GM12864 (cell line): ENCODE results near the gene ENTPD6.

ENCODE experiments used
- DNase-seq: peaks from one replicate; pipeline ENCODE4 v3.0.0-alpha.2; 2011; ENCODE audit warnings: low read depth
- H3K4me3 ChIP-seq: 2 replicates; pipeline ENCODE4 v1.5.1; 2011; ENCODE audit warnings: mild to moderate bottlenecking, low read depth, low read length, control low read depth
- TF ChIP-seq, protein P1 (sequence below): IDR thresholded peaks from 2 replicates; pipeline ENCODE4 v1.5.1; 2011; ENCODE audit warnings: low read depth, mild to moderate bottlenecking, moderate library complexity, low read length, control low read depth, inconsistent platforms; ENCODE audit errors: missing control alignments

ENTPD6 gene

DNA sequence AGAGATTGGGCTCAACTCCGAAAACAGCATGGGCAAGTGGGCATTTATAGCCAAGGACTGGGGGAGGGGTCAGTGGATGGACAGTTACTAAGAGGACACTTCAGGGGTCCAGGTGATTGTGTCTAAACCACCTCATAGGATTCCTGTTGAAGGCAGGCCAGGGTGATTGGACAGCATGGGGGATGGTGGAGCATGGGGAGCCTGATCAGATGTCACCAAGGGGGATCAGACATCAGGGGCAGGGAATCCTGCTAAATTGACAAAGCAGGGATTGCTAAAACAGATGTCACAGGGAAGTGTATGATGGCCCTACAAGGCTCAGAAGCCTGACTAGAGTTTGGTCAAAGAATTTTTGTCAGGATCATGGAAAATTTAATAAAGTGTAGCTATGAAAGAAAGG lies 49.9 kb downstream of the ENTPD6 start:
- no peak for DNase-seq
- H3K4me3 ChIP-seq: no peak overlapping the region
- TF ChIP-seq, protein P1, sequence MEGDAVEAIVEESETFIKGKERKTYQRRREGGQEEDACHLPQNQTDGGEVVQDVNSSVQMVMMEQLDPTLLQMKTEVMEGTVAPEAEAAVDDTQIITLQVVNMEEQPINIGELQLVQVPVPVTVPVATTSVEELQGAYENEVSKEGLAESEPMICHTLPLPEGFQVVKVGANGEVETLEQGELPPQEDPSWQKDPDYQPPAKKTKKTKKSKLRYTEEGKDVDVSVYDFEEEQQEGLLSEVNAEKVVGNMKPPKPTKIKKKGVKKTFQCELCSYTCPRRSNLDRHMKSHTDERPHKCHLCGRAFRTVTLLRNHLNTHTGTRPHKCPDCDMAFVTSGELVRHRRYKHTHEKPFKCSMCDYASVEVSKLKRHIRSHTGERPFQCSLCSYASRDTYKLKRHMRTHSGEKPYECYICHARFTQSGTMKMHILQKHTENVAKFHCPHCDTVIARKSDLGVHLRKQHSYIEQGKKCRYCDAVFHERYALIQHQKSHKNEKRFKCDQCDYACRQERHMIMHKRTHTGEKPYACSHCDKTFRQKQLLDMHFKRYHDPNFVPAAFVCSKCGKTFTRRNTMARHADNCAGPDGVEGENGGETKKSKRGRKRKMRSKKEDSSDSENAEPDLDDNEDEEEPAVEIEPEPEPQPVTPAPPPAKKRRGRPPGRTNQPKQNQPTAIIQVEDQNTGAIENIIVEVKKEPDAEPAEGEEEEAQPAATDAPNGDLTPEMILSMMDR: no peak

DNA sequence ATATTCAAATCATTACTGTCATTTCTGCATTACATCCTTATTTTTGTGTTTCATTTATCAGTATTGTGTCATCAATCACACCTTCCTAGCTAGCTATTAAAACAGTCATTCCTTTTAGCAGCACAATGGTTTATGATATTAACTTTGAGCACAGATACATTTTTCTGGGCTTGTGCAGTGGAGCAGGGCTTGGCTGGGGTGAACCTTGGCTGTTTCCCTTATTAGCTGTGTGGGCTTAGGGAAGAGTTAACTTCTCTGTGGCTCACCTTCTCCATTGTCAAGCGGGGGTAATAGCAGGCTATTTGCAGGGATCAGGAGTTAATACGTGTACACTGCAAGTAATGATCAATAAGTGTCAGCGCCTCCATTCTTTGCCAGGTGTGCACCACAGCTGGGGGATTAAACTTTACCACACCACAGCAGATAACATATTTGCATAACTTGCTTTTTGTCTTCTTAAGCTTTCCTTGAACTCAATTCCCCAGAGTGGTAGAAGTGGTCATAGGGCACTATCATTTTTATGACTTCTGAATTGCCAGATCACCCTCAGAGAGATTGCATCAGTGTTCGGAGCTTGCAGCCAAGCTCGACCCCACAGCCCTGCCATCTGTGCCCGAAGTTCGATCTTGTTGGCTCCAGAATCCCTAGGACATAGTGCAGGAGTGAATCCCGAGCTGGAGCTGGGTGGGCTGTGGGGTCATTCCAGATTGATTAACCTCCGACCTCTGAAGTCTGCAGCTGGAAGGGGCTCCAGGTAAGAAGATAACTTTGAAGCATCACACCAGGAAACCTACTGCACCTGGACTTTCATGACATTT lies 50.9 kb downstream of the ENTPD6 start:
- H3K4me3 ChIP-seq: no peak overlapping the region
- TF ChIP-seq, protein P1: no peak
- no peak for DNase-seq

- peak overlapping the region; percentile 60 for H3K4me3 ChIP-seq
- TF ChIP-seq, protein P1: peak; percentile 13
- no peak for DNase-seq
Observed at GRCh38 chr20:25247000-25247517, 51.5 kb downstream of the ENTPD6 start.

- H3K4me3 ChIP-seq: peak overlapping the region; percentile 60
- TF ChIP-seq, protein P1: no peak
- DNase-seq: no peak
Observed at GRCh38 chr20:25247518-25247955, 52.0 kb downstream of the ENTPD6 start.

DNA sequence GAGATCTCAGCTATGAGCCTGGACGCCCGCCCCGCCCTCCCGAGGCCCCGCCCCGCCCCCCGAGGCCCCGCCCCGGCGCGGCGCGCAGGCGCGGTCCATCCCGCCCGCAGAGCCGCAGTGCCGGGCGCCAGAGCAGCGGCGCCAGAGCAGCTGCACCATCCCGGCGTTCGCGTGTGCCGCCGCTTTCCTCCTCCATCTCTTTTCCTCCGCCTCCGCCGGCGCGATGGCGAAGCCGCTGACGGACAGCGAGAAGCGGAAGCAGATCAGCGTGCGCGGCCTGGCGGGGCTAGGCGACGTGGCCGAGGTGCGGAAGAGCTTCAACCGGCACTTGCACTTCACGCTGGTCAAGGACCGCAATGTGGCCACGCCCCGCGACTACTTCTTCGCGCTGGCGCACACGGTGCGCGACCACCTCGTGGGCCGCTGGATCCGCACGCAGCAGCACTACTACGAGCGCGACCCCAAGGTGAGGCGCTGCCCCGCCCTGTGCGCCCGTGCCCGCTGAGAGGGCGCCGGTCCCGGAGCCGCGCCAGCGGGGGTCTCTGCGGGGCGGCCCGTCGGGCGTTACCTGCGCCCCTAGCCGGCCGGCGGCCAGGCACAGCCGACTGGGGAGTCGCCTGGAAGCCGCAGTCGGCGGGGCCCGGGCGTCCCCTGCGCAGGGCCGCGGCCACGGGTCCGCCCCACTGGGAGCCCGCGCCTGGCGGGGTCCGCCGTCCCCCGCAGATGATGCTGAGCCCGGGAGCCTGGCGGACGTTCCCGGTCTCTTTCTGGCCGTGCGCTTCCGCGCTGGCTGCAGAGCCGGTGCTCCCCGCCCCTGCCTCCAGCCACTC lies 52.7 kb downstream of the ENTPD6 start, which contains the start of gene PYGB:
Gene PYGB, plus strand, starts transcription at position 130 of the 830 bp plus-strand sequence. Its CDS starts 94 bp downstream, at position 224.
- DNase-seq: peak; percentile 62

GRCh38 chr20:25248786-25249172 lies 53.3 kb downstream of the ENTPD6 start:
- no peak for DNase-seq
- peak overlapping the region; percentile 60 for H3K4me3 ChIP-seq
- TF ChIP-seq, protein P1: no peak

More for the DNA sequence above, 52.7 kb downstream of the ENTPD6 start, which contains the start of gene PYGB:
- TF ChIP-seq, protein P1: no peak
- peak within 1 kb of the TSS; percentile 60 for H3K4me3 ChIP-seq
